Measurements from ENCODE around the gene KIRREL3. TPM values are rescaled to one million over a fixed set of nuclear protein-coding genes. Genes with fewer than 3 reads are reported as not detected.

Gene KIRREL3
- total and polyA plus RNA-seq, 12 donors, result 0.13 to 0.58 (median 0.30) TPM

DNA sequence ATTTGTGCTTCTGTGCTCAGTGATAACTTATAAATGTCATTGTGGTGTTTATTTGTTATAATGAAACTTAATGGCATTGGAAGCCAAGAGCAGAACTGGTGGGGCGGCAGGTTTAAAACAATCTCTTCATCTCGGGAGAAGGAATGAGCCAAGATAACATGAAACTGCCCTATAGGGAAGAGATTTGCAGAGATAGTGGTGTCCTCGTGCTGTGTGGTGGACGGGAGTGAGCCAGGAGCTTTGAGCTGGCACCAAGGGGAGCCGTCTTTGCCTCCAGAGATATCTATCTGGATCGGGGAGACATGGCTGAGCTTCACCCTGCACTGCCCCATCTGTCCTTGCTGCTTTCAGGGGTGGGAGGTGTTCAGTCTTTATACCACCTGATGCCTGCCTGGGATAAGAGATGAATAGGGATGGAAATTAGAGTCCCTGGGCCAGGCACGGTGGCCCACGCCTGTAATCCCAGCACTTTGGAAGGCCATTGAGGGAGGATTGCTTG is 455.5 kb downstream of the KIRREL3 start:
- H3K4me1 ChIP-seq, result no peaks in the 10 kb centered on the region
- H3K9me3 ChIP-seq, result no peaks in the 10 kb centered on the region
- H3K36me3 ChIP-seq, result no peaks in the 10 kb centered on the region
- WGBS, 2 donors, result 61 to 63% methylated on average over 8 of the region's 8 CpGs
- no peak for DNase-seq
- TF ChIP-seq, protein P1, sequence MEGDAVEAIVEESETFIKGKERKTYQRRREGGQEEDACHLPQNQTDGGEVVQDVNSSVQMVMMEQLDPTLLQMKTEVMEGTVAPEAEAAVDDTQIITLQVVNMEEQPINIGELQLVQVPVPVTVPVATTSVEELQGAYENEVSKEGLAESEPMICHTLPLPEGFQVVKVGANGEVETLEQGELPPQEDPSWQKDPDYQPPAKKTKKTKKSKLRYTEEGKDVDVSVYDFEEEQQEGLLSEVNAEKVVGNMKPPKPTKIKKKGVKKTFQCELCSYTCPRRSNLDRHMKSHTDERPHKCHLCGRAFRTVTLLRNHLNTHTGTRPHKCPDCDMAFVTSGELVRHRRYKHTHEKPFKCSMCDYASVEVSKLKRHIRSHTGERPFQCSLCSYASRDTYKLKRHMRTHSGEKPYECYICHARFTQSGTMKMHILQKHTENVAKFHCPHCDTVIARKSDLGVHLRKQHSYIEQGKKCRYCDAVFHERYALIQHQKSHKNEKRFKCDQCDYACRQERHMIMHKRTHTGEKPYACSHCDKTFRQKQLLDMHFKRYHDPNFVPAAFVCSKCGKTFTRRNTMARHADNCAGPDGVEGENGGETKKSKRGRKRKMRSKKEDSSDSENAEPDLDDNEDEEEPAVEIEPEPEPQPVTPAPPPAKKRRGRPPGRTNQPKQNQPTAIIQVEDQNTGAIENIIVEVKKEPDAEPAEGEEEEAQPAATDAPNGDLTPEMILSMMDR (IDR thresholded peaks at IDR 0.05), result no peak
- no peak overlapping the region for H3K4me3 ChIP-seq
- intact Hi-C loops (cut with DNase I), result no loop called here
- H3K27ac ChIP-seq, result no peak overlapping the region
- H3K27me3 ChIP-seq, result peaks cover 0 to 29% (median 10%) of the 10 kb centered on the region in 7 donors
- ATAC-seq, result no peak

DNA sequence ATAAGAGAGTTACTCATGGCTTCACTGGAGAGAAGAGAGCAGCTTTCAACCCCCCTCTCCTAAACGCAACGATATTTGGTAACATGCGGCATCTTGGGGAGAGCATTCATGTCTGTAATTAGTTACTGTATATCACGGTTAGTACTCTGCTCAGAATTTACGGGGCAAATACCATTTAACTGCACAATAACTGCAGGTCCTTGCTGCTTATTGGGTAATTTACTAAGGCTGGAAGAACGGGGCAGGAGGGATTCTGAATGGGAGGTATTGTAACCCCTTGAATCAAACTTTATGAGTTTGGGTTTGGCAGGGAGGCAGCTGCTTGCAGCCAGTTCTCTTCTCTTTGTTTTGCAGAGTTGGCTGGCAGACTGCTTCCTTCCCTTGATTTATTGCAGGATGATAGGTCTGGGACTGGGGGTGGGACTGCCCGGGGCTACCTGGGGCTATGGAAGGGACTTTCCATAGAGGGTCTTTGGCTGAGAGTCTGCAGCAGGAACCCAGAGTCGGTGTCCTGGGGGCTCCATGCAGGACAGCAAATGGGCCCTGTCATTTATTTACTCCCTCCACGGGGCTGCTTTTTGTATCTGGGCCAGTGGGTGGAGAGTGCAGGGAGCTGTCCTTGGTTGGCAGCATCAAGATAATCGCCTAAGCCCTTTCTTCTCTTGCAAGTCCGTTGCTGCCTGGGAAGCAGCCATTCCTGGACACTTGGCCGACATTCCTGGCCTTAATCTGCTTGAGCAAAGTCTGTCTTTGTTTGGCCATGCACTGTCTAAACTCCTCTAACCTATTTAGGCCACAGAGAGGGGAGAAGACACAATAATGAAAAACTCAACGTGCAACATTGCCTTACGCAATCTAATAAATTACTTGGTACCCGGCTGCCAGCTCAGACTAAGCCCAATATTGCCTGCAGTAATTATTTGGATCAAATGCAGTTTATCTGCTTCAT is 456.2 kb downstream of the KIRREL3 start:
- no peaks in the 10 kb centered on the region for H3K36me3 ChIP-seq
- H3K4me3 ChIP-seq, result no peak overlapping the region
- no peak for DNase-seq
- peaks cover 0 to 35% (median 10%) of the 10 kb centered on the region in 7 donors for H3K27me3 ChIP-seq
- no peak for ATAC-seq
- H3K9me3 ChIP-seq, result no peaks in the 10 kb centered on the region
- H3K27ac ChIP-seq, result no peak overlapping the region
- no peaks in the 10 kb centered on the region for H3K4me1 ChIP-seq
- 38 to 40% methylated on average over 15 of the region's 15 CpGs for WGBS, 2 donors
- TF ChIP-seq, protein P1 (IDR thresholded peaks at IDR 0.05), result no peak
- intact Hi-C loops (cut with DNase I), result no loop called here

DNA sequence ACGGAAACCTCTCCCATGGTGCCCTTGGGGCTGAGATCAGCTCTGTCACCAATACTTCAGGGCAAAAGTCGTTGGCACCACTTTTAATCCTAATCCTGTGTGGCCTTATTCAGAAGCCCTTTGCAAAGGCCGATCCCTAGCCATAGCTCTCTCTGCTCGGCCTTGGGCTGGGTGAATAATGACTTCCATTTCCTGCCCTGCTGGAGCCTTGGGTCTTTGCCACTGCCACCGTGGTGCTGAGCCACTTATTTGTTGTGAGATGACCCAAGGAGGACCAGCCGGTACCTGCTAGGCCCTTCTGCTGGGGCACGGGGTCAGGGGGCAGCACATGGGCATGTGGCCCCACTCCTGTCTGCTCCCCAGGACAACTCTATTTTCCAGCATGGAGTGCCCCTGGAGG is 456.9 kb downstream of the KIRREL3 start:
- no peaks in the 10 kb centered on the region for H3K9me3 ChIP-seq
- H3K27ac ChIP-seq, result no peak overlapping the region
- H3K36me3 ChIP-seq, result no peaks in the 10 kb centered on the region
- H3K4me3 ChIP-seq, result no peak overlapping the region
- 46 to 48% methylated on average over 7 of the region's 7 CpGs for WGBS, 2 donors
- no peaks in the 10 kb centered on the region for H3K4me1 ChIP-seq
- TF ChIP-seq, protein P1 (IDR thresholded peaks at IDR 0.05), result no peak
- intact Hi-C loops (cut with DNase I), result no loop called here
- no peak for DNase-seq
- H3K27me3 ChIP-seq, result peaks cover 0 to 42% (median 10%) of the 10 kb centered on the region in 7 donors
- ATAC-seq, result no peak

DNA sequence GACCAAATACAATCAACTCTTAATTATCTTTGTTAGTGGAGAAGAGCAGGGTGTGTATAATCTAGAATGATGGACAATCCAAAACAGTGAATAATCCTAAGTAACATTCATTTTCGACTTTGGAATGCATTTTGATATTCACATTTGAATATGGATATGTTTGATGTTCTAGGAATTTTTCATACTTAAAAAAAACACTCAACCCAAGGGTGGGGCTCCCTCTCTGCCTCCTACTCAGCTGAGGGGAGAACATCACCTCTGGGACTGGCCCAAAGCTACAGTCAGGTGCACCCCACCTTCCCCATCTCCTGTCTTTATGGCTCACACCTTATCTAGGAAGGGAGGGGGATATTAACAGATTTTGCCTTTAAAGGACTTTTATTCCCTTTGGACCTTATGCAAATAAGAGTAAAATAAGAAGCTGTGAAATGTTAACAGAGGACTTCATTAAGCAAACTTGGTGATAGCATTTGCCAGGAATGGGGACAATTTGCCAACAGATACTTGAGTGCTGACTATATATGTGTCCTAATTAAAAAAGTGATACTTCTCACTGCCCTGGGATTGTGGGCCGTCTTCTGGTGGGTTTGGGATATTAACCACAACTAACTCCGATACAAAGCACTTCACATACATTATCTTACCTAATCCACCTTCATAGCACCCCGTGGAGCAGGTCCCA is 458.1 kb downstream of the KIRREL3 start:
- Histone ChIP-seq H3K36me3 (no peaks in the 10 kb centered on the region), H3K4me1 (no peaks in the 10 kb centered on the region), H3K27ac (no peak overlapping the region), H3K4me3 (no peak overlapping the region), H3K9me3 (no peaks in the 10 kb centered on the region), H3K27me3 (peaks cover 0 to 54% (median 17%) of the 10 kb centered on the region in 7 donors)
- intact Hi-C loops (cut with DNase I), result no loop called here
- TF ChIP-seq, protein P1 (IDR thresholded peaks at IDR 0.05), result no peak
- DNase-seq (no peak), ATAC-seq (no peak)
- WGBS, 2 donors, result 67 to 68% methylated on average over 4 of the region's 4 CpGs
